NCI-H774 (cell line): ENCODE measurements around the gene PLPP1.

Source experiments
- DNase-seq: peaks from one replicate; lab custom pipeline; 2025; lab: John Stamatoyannopoulos, UW

Gene PLPP1

DNA sequence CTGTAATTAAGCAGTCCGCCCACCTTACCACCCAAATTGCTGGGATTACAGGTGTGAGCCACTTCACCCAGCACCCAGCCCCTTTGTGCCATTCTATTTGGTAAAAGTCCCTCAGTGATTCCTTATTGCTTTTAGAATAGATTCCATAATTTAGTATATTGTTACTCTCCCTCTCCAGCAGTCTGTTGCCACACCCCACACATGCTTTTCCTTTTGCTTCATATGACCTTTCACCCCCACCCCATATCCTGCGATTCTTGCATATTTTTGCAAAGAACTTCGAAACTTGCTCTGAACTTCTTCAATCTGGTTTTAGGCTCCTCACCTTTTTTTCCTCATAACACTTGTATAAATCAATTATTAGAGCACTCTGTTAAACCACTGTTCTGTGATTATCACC, 126.8 kb downstream of the PLPP1 start:
- DNase-seq = no peak

GRCh38 chr5:55407059-55407684, 127.6 kb downstream of the PLPP1 start:
- DNase-seq = peak; percentile 24

DNA sequence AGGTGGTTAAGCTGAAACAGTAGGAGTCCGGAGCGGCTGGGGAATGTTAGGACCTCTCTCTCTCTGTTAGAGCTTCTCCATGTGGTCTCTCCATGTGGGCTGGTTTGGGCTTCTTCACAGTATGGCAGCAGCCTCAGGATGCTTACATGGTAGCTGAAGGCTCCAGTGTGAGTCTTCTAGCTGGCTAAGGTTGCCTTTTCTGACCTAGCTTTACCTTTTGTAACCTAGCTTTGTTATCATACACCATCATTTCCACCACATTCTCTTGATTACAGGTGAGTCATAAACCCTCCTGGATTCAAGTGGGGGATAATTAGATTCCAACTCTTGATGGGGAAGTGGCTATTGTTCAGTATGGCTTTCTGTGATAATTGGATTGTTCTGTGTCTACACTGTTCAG, 128.5 kb downstream of the PLPP1 start:
- peak; percentile 79 for DNase-seq

GRCh38 chr5:55402199-55402598, 132.6 kb downstream of the PLPP1 start:
- DNase-seq = no peak

DNA sequence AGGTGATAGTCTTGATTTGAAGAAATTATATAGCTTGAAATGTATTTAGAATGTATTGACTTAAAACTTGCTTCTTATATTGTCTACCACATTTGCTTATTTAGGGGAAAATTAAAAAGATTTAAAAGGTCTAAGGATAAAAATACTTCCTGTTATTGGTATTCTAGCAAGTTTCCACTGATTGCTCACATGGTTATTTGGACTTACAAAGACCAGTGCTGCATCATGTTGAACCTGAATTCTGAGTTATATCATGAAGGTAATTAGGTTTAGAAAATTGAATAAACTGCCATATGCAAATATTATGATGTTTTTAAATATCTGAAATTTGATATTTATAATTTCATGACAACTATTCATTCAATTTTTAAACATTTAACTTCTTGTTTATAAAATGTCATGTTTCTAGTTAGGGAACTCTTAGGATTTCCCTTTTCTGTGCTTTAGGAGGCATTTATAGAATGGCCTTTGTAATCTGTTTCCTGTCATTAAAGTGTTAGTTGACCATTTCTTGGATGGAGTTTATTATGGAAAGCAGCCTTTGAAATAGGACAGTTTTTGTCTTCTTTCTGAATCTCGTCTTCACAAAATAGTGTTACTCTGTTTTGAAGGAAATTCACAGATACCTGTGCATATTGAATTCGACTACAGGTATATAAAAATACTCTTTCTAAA, 141.1 kb downstream of the PLPP1 start:
- no peak for DNase-seq

DNA sequence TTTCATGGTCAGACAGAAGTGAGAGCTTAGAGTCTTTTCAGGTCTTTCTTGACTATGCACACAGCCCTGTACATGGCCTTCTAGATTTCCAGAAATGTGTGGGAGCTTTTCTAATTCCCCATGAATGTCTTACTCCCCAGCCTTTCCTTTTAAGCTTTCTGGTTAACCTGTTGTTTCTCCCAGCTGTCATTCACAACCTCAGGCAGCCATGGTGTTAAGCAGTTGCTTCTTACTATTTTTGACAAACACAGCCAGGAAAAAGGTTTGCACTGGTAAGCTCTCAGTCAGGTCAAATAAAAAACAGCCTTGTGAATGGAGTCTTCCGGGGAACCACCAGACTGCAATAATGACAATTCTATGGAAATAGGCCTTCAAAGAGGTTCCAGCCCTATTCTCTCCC, 142.1 kb downstream of the PLPP1 start:
- DNase-seq = no peak

GRCh38 chr5:55391707-55392106, 143.1 kb downstream of the PLPP1 start:
- no peak for DNase-seq

DNA sequence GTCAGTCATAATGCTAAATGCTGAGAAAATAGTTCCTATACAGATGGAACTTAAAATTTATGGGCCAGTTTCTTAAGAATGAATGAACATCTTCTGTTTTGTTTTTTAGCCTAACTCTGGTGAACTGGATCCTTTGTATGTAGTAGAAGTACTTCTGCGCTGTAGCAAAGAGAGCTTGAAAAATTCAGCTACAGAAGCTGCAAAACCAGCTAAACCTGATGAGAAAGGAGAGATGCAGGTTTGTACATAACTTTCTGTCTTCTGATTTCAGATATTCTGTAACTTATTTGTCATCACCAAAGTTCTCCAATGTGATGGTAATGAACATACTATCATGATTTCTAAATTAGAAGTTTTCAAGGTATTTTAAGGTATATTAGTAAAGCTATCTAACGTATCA, 146.9 kb downstream of the PLPP1 start:
- no peak for DNase-seq

DNA sequence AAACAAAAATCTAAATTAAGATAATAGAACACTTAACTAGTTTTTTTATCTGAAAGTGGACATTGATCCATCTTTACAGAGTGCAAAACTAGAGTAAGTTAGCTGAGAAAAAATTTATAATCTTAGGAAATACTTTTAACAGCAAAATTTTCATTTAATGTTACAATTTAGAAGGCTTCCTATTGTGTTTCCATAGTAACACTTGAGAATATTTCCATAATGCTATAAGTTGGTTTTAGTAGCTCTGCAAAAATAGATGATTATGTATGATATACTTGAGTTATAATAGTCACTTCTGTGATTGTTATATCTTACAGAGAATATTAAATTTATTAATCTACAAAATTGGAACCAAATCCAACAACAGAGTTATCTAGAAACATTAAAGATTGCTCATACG, 148.4 kb downstream of the PLPP1 start:
- DNase-seq = no peak

DNA sequence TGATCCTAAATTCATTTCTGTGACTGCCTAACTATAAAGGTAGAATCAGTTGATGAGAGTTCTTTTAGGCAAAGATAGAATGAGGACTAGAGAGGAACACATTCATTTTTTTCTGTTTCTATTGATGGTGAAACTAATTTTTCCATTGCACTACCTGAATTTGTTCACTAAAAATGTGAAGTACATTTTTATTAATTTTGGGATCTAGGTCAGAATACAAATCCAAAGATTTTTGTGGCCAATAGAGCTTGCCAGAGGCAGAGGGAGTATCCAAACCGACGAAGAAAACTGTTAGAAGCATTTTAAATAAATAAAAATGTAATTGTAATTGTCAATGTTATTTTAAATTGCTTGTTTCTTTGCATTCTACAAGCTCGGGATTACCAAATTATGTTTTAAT, 148.9 kb downstream of the PLPP1 start:
- DNase-seq = no peak

- DNase-seq = no peak
Observed at GRCh38 chr5:55385227-55385626, 149.5 kb downstream of the PLPP1 start.

DNA sequence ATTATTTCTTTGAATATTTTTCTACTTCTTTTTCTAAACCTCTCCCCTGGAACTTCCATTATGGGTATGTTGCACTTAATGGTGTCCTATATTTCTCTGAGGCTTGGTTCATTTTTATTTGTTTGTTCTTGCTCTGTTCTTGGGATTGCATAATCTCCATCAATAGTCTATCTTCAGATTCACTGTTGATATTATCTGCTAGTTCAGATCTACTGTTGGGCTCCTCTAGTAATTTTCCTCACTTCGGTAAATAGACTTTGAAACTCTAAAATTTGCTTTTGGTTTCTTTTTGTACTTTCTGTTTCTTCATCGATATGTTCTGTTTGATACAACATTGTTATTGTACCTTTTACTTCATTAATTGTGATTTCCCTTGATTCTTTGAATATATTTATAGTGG, 150.7 kb downstream of the PLPP1 start:
- DNase-seq = no peak

DNA sequence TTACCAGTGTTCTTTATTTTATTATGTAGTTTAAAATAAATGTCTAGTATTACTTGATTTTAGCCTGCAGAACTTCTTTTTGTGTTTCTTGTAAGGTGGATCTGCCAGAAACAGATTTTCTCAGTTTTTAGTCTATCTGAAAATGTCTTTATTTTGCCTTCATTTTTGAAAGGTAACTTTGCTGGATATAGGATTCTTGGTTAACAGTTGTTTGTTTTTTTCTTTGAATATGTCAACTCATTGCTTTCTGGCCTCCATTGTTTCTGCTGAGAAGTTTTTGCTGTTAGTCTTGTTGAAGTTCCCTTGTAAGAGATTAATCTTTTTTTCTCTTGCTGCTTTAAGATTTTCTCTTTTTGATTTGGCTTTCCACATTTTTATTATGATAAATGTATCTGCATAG, 151.5 kb downstream of the PLPP1 start:
- DNase-seq = no peak

DNA sequence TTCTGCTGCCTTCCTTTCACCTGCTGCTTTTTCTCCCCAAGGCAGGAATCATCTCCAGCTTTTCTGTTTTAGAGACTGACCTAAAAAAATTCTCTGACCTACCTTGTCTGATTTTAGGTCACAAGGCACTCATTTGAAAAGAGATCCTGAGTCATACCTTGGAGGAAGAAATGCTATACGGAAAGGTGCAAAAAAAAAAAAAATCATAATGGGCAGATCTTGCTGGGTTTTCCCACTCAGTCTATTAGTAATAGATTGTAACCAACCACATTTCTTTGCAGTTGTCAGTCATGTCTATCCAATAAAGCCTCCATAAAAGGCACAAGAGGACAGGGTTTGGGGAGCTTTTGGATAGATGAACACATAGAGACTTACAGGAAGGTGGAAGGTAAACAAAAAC, 157.0 kb downstream of the PLPP1 start:
- DNase-seq = no peak
